Right atrium auricular region (tissue), 2 donors: ENCODE results near the gene CHMP4A. TPM values are rescaled to one million over a fixed set of nuclear protein-coding genes. Genes with fewer than 3 reads are reported as not detected.

Experiments
- DNase-seq: peaks from one replicate; pipeline ENCODE4 v3.0.0-alpha.2; 2019; ENCODE audit warnings: low spot score
- H3K27ac ChIP-seq, 2 donors: fragments of 200-600 bp; sonication (generic); 1 replicate in 1 of 2; 2 replicates in 1 of 2; pipeline ENCODE4 v1.5.1; 2016 to 2019
- H3K27me3 ChIP-seq, 2 donors: fragments of 200-600 bp; sonication (generic); one replicate each; pipeline versions ENCODE4 v1.5.1 to v1.6.0; 2017 to 2019
- H3K36me3 ChIP-seq: fragments of 200-600 bp; sonication (generic); one replicate; pipeline ENCODE4 v1.5.1; 2016
- H3K4me1 ChIP-seq, 2 donors: fragments of 200-600 bp; sonication (generic); one replicate each; pipeline versions ENCODE4 v1.5.1 to v1.6.0; 2017 to 2019
- H3K4me3 ChIP-seq, 2 donors: fragments of 200-600 bp; sonication (generic); 1 replicate in 1 of 2; 2 replicates in 1 of 2; pipeline ENCODE4 v1.5.1; 2017 to 2019; ENCODE audit warnings: mild to moderate bottlenecking in 1 of 2, moderate library complexity in 1 of 2
- H3K9me3 ChIP-seq, 2 donors: fragments of 200-600 bp; sonication (generic); one replicate each; pipeline ENCODE4 v1.5.1; 2019
- CTCF ChIP-seq, 2 donors: fragments of 200-600 bp; sonication (generic); IDR thresholded peaks; one replicate each; pipeline ENCODE4 v1.5.1; 2019; ENCODE audit warnings: antibody characterized with exemption in 2 of 2
- total RNA-seq, 2 donors: library from RNA; depleted of rRNA; stranded (reverse); fragments of >200 nt; gene quantifications; one replicate each; pipeline ENCODE4 v1.1.0, GENCODE V29; 2016

The CHMP4A gene
- total RNA-seq, 2 donors from 2014 or later, result 31.6 to 63.0 TPM

- H3K36me3 ChIP-seq, result peaks cover 43% of the 10 kb centered on the region
- peak overlapping the region; percentile 63 for H3K4me3 ChIP-seq
- H3K27ac ChIP-seq, result peak overlapping the region; percentile 96 to 99
- peaks cover 0 to 40% of the 10 kb centered on the region in 2 donors for H3K4me1 ChIP-seq
- no peaks in the 10 kb centered on the region for H3K9me3 ChIP-seq
- DNase-seq, result peak; percentile 90
- no peaks in the 10 kb centered on the region for H3K27me3 ChIP-seq
- peak; percentile 47 to 66 for TF ChIP-seq CTCF (IDR thresholded peaks at IDR 0.05)
Observed at GRCh38 chr14:24241829-24242443, 28.6 kb upstream of the CHMP4A start.

GRCh38 chr14:24240110-24240918, 27.0 kb upstream of the CHMP4A start:
- no peak for DNase-seq
- H3K36me3 ChIP-seq, result peaks cover 58% of the 10 kb centered on the region
- no peak for TF ChIP-seq CTCF (IDR thresholded peaks at IDR 0.05)
- H3K27me3 ChIP-seq, result no peaks in the 10 kb centered on the region
- H3K4me1 ChIP-seq, result peaks cover 0 to 40% of the 10 kb centered on the region in 2 donors
- H3K4me3 ChIP-seq, result no peak overlapping the region
- no peaks in the 10 kb centered on the region for H3K9me3 ChIP-seq
- peak overlapping the region in 1 of 2 donors; percentile 99 for H3K27ac ChIP-seq

GRCh38 chr14:24238527-24239037, 25.3 kb upstream of the CHMP4A start:
- H3K27ac ChIP-seq, result no peak overlapping the region
- peaks cover 58% of the 10 kb centered on the region for H3K36me3 ChIP-seq
- no peaks in the 10 kb centered on the region for H3K9me3 ChIP-seq
- H3K27me3 ChIP-seq, result no peaks in the 10 kb centered on the region
- H3K4me3 ChIP-seq, result no peak overlapping the region
- DNase-seq, result no peak
- no peak for TF ChIP-seq CTCF (IDR thresholded peaks at IDR 0.05)
- H3K4me1 ChIP-seq, result peaks cover 0 to 46% of the 10 kb centered on the region in 2 donors

- DNase-seq, result no peak
- no peak for TF ChIP-seq CTCF (IDR thresholded peaks at IDR 0.05)
- Histone ChIP-seq H3K4me1 (peaks cover 0 to 47% of the 10 kb centered on the region in 2 donors), H3K36me3 (peaks cover 58% of the 10 kb centered on the region), H3K4me3 (no peak overlapping the region), H3K27me3 (no peaks in the 10 kb centered on the region), H3K27ac (no peak overlapping the region), H3K9me3 (no peaks in the 10 kb centered on the region)
Observed at GRCh38 chr14:24238123-24238522, 24.8 kb upstream of the CHMP4A start.

GRCh38 chr14:24237463-24237955, 24.2 kb upstream of the CHMP4A start:
- Histone ChIP-seq H3K27me3 (no peaks in the 10 kb centered on the region), H3K4me1 (peaks cover 0 to 50% of the 10 kb centered on the region in 2 donors), H3K9me3 (no peaks in the 10 kb centered on the region), H3K36me3 (peaks cover 58% of the 10 kb centered on the region), H3K4me3 (no peak overlapping the region), H3K27ac (no peak overlapping the region)
- DNase-seq, result no peak
- TF ChIP-seq CTCF (IDR thresholded peaks at IDR 0.05), result no peak
